ENCODE measurements around the gene FOXL2. TPM values are rescaled to one million over a fixed set of nuclear protein-coding genes. Genes with fewer than 3 reads are reported as not detected.

FOXL2 gene
- total RNA-seq (2012; rRNA removed) (not detected in 2 replicates), polyA plus RNA-seq (2012; rRNA removed) (0.07 TPM in 2 replicates), Bru-seq, nascent RNA (percentile 20 among the genes with signal in this experiment), BruChase-seq, experiment 1, labeled RNA remaining after a 6-hour chase (not detected), BruChase-seq, experiment 2, labeled RNA remaining after a 2-hour chase (percentile 20 among the genes with signal in this experiment)
- polyA plus RNA-seq (2012; cell fraction: cytosol; rRNA removed): 0.14 TPM in 1 of 2 replicates, not detected in the other
- 0.06 and 0.12 TPM in 2 replicates for polyA plus RNA-seq (2012; cell fraction: nucleus; rRNA removed; ENCODE audit: low replicate concordance)
- long read RNA-seq: 0 reads

DNA sequence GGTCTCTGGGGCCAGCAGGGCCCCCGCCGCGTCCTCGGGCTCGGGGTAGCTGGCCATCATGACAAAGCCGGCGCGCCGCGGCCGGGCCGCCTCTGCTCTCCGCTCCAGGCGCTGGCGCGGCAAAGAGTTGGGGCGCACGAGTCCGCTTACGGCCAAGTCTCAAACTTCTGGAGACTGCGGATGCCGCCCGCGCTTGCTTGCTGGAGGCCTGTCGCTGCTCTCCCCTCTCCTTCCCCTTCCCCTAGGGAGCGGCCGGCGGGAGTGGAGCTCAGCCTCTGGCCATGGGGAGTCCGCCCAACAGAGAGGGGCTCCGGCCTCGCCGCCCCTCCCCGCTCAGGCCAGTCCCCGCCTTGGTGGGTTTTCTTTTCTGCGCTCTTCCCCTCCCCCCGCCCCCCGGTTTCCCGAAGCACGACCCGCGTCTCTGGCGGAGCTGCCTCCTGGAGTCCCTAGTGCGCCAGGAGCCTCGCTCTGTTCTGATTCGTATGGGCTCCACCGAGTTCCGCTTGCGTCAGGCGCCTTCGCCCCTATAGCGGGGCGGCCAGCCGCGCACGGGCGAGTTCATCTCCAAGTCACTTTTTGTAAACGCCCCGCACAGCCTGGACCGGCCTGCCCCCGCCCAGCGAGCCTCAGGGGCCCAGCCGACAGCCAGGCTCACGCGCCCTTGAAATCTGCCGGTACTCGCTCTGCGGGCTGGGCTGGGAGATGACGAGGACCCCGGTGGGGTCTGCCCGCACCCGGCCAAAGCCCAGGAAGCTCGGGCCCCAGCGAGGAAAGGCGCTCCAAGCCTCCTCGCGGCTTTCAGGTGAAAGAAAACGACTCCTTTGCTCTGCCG, at the start of gene FOXL2, which contains the start of gene FOXL2NB:
Gene FOXL2, minus strand, starts transcription at position 475 of the 832 bp plus-strand sequence. Its CDS starts 415 bp downstream, at position 60.
Gene FOXL2NB, plus strand, starts transcription at position 555 of the 832 bp plus-strand sequence. Its CDS starts 148 bp downstream, at position 703.
- 1% methylated on average over 40 of the region's 78 CpGs; no CpG with 5 or more reads in 1 of the 2 experiments for WGBS, 2 experiments (ENCODE audit: extremely low coverage in 2 of 2, insufficient read length in 1 of 2)
- no peak within 1 kb of the TSS for H3K27ac ChIP-seq (ENCODE audit: insufficient read depth, low read length)
- H3K18ac ChIP-seq (ENCODE audit: low read depth, low read length): no peak within 1 kb of the TSS
- no peak within 1 kb of the TSS for H3K9ac ChIP-seq (ENCODE audit: low read depth, low read length)
- no peak within 1 kb of the TSS for H4K91ac ChIP-seq (ENCODE audit: insufficient read depth, low read depth, low read length)
- peak within 1 kb of the TSS; percentile 75 for H2AFZ ChIP-seq (replicated peaks; ENCODE audit: low read length, poor library complexity)
- H3K4ac ChIP-seq (ENCODE audit: low read depth, low read length): no peak within 1 kb of the TSS
- peaks cover 10% of the 10 kb centered on the region for H4K20me1 ChIP-seq (ENCODE audit: insufficient read depth, low read length)
- no peak within 1 kb of the TSS for H2BK15ac ChIP-seq (ENCODE audit: low read depth, low read length)
- H2BK120ac ChIP-seq (ENCODE audit: low read depth, low read length): no peak within 1 kb of the TSS
- peaks cover 2% of the 10 kb centered on the region; the same call in 1 of the 2 replicates for H3K4me1 ChIP-seq (ENCODE audit: control insufficient read depth, insufficient read depth, low read length)
- no peak within 1 kb of the TSS for H2AK5ac ChIP-seq (ENCODE audit: low read depth, low read length)
- ChIA-PET CTCF (interaction anchor here (0.6 kb wide), 1 partner anchor 188 kb away, joined by 4 read pairs; no protein-coding TSS in a partner anchor), POLR2A (ENCODE audit: unreplicated experiment) (no interaction called here)
- no peaks in the 10 kb centered on the region for H3K36me3 ChIP-seq (ENCODE audit: control insufficient read depth, insufficient read depth, low read length)
- no TSS peak for BruUV-seq (replicated peaks)
- H3K23ac ChIP-seq (ENCODE audit: low read depth, low read length): 0 out of 2 replicates have a peak within 1 kb of the TSS, but pooled peaks have one; percentile 4
- dilution Hi-C loops (cut with HindIII; ENCODE audit: low sequenced_read_pairs, unreplicated experiment): no loop called here
- peaks cover 98% of the 10 kb centered on the region for H3K27me3 ChIP-seq (ENCODE audit: control insufficient read depth, insufficient read depth, low read length)
- peak within 1 kb of the TSS; percentile 23 for H3K4me3 ChIP-seq (ENCODE audit: insufficient read depth, low read depth, low read length)
- H3K4me2 ChIP-seq (ENCODE audit: low read depth, low read length): peak within 1 kb of the TSS; percentile 80
- H2BK5ac ChIP-seq (ENCODE audit: low read depth, low read length, poor library complexity, severe bottlenecking): no peak within 1 kb of the TSS
- no peak within 1 kb of the TSS for H4K8ac ChIP-seq (ENCODE audit: low read depth in 2 of 2, low read length in 2 of 2)
- no peaks in the 10 kb centered on the region for H3K79me1 ChIP-seq (ENCODE audit: low read depth in 1 of 2, low read length in 2 of 2)
- no peak within 1 kb of the TSS for H2AK9ac ChIP-seq (replicated peaks; ENCODE audit: low read depth, low read length, poor library complexity)
- peak; percentile 48 for DNase-seq
- in situ Hi-C loops (cut with MboI; ENCODE audit: low sequenced_read_pairs): no loop called here
- intact Hi-C loops (cut with micrococcal nuclease): no loop called here
- peak; percentile 59 for ATAC-seq (ENCODE audit: low read depth)
- H4K5ac ChIP-seq (ENCODE audit: low read depth, low read length): no peak within 1 kb of the TSS
- H3K14ac ChIP-seq (replicated peaks; ENCODE audit: low read depth, low read length): no peak within 1 kb of the TSS
- no peak within 1 kb of the TSS for H3K56ac ChIP-seq (ENCODE audit: extremely low read depth, insufficient read depth, low read length)
- H3K9me1 ChIP-seq (ENCODE audit: insufficient read depth, low read length): 0 out of 2 replicates have a peak, but pooled peaks cover 3% of the 10 kb centered on the region
- H3K9me3 ChIP-seq (ENCODE audit: control insufficient read depth, insufficient read depth, low read length): peaks cover 7% of the 10 kb centered on the region
- no peak within 1 kb of the TSS for H2BK20ac ChIP-seq (ENCODE audit: low read depth, low read length)
- TF ChIP-seq BHLHE40 (IDR thresholded peaks at IDR 0.05; ENCODE audit: low read depth, low read length): peak; percentile 53
- no peak for TF ChIP-seq NFE2L2 (IDR thresholded peaks at IDR 0.05; ENCODE audit: low read depth, low read length)
